DOHH2 (cell line): ENCODE results near the gene ATAD2B.

Experiments
- CTCF ChIP-seq: fragments of 200-600 bp; sonication (generic); IDR thresholded peaks from one replicate; pipeline ENCODE4 v1.5.1; 2014; ENCODE audit warnings: antibody characterized with exemption, mild to moderate bottlenecking, low read depth, low read length; ENCODE audit not compliant: poor library complexity, severe bottlenecking
- EZH2phosphoT487 ChIP-seq: fragments of 200-600 bp; sonication (generic); IDR thresholded peaks from 2 replicates; pipeline ENCODE4 v1.6.1; 2017; ENCODE audit warnings: borderline replicate concordance, mild to moderate bottlenecking, antibody characterized with exemption, low read length, moderate library complexity, mixed read lengths

- TF ChIP-seq CTCF, result no peak
- TF ChIP-seq EZH2phosphoT487, result no peak
Measured at GRCh38 chr2:23905155-23905554, 21.8 kb downstream of the ATAD2B start.
